GM10266 (cell line): ENCODE measurements around the gene UBL4A.

ENCODE experiments used
- DNase-seq: peaks from one replicate; pipeline ENCODE4 v3.0.0; 2012; ENCODE audit errors: extremely low spot score
- TF ChIP-seq, protein P1 (sequence below): IDR thresholded peaks from 2 replicates; pipeline ENCODE4 v1.5.1; 2012; ENCODE audit warnings: mild to moderate bottlenecking, low read depth; ENCODE audit not compliant: control insufficient read depth, insufficient read depth; ENCODE audit errors: missing control alignments

Gene UBL4A

DNA sequence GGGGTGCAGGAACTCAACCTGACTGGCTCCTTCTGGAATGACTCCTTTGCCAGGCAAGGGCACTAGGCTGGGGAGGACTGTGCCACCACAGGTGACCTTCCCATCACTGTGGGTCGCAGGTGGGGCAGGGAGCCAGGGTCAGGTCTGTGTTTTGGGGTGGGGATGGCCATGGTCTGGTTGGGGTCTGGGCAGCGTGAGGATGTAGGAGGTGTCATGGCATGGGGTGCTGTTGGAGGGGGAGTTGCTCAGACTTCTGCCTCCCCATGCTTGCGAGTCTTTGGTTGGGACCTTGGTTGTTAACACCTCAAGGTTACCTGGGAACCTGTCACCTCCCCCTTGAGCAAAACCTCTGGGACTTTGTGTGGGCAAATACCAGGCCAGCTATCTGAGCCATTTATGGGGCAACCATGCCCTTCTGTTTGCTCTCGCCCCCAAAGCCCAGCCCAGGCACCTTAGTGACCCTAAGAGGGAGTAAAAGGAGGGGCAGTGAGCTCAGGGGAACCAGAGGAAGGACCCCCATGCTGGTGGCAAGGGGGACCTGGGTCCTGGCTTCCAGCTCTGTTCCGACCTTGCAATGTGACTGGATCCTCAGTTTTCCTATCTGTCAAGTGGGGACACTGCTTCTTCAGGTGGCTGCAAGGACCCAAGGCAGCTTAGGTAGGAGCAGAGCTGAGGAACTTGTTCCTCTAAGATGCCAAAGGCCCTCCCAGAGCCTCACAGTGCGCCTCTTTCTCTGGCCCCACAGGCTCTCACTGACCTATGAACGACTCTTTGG lies 51.8 kb downstream of the UBL4A start:
- TF ChIP-seq, protein P1, sequence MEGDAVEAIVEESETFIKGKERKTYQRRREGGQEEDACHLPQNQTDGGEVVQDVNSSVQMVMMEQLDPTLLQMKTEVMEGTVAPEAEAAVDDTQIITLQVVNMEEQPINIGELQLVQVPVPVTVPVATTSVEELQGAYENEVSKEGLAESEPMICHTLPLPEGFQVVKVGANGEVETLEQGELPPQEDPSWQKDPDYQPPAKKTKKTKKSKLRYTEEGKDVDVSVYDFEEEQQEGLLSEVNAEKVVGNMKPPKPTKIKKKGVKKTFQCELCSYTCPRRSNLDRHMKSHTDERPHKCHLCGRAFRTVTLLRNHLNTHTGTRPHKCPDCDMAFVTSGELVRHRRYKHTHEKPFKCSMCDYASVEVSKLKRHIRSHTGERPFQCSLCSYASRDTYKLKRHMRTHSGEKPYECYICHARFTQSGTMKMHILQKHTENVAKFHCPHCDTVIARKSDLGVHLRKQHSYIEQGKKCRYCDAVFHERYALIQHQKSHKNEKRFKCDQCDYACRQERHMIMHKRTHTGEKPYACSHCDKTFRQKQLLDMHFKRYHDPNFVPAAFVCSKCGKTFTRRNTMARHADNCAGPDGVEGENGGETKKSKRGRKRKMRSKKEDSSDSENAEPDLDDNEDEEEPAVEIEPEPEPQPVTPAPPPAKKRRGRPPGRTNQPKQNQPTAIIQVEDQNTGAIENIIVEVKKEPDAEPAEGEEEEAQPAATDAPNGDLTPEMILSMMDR, result no peak
- DNase-seq, result no peak
